Common myeloid progenitor, CD34-positive (primary cell): Measurements from ENCODE around the gene FYB1. TPM values are rescaled to one million over a fixed set of nuclear protein-coding genes. Genes with fewer than 3 reads are reported as not detected.

ENCODE experiments used
- CTCF ChIA-PET: fragments of 350-600 bp; sonication (Branson Sonifier 250); formaldehyde crosslinking; loops from one replicate; lab custom pipeline; 2021; ENCODE audit warnings: antibody characterized with exemption; lab: Charles Lee
- POLR2A ChIA-PET: fragments of 350-600 bp; sonication (Branson Sonifier 250); formaldehyde crosslinking; loops from one replicate; lab custom pipeline; 2021; ENCODE audit warnings: antibody characterized with exemption; lab: Charles Lee
- DNase-seq, 3 donors: peaks; one replicate each; pipeline versions ENCODE4 v3.0.0 to v3.0.0-alpha.2; 2013
- H3K27ac ChIP-seq, 2 experiments: 1 replicate in 1 of 2; 2 replicates in 1 of 2; pipeline ENCODE4 v1.7.0; 2013; ENCODE audit warnings: inconsistent platforms in 2 of 2, low read length in 2 of 2, mild to moderate bottlenecking in 2 of 2, low read depth in 1 of 2, moderate library complexity in 1 of 2; ENCODE audit not compliant: severe bottlenecking in 2 of 2, insufficient read depth in 1 of 2, poor library complexity in 1 of 2
- H3K27me3 ChIP-seq, 5 experiments: replicated peaks in 2 of 5; 1 replicate in 3 of 5; 2 replicates in 2 of 5; pipeline versions ENCODE4 v1.6.1 to v1.7.0; 2013; ENCODE audit warnings: low read length in 4 of 5, mild to moderate bottlenecking in 2 of 5, moderate library complexity in 2 of 5, inconsistent platforms in 1 of 5; ENCODE audit not compliant: insufficient read depth in 5 of 5, control insufficient read depth in 4 of 5
- H3K36me3 ChIP-seq, 4 experiments: 1 replicate in 2 of 4; 2 replicates in 2 of 4; pipeline versions ENCODE4 v1.6.1 to v1.7.0; 2013; ENCODE audit warnings: low read length in 3 of 4, control low read depth in 1 of 4, mild to moderate bottlenecking in 1 of 4; ENCODE audit not compliant: control insufficient read depth in 4 of 4, insufficient read depth in 4 of 4
- H3K4me1 ChIP-seq, 4 experiments: 1 replicate in 3 of 4; 2 replicates in 1 of 4; pipeline versions ENCODE4 v1.6.1 to v1.7.1; 2013; ENCODE audit warnings: low read length in 3 of 4, mild to moderate bottlenecking in 3 of 4, control low read depth in 1 of 4, inconsistent platforms in 1 of 4, moderate library complexity in 1 of 4; ENCODE audit not compliant: control insufficient read depth in 4 of 4, insufficient read depth in 4 of 4; ENCODE audit errors: control extremely low read depth in 1 of 4
- H3K4me3 ChIP-seq, 7 experiments: 1 replicate in 4 of 7; 2 replicates in 3 of 7; pipeline versions ENCODE4 v1.5.1 to v1.7.0; 2013; ENCODE audit warnings: mild to moderate bottlenecking in 7 of 7, low read length in 6 of 7, moderate library complexity in 6 of 7, inconsistent platforms in 2 of 7, low read depth in 2 of 7, control low read depth in 1 of 7; ENCODE audit not compliant: insufficient read depth in 4 of 7, control insufficient read depth in 1 of 7; ENCODE audit errors: extremely low read depth in 1 of 7
- H3K9me3 ChIP-seq, 5 experiments: 1 replicate in 4 of 5; 2 replicates in 1 of 5; pipeline versions ENCODE4 v1.6.1 to v1.7.1; 2013; ENCODE audit warnings: low read length in 4 of 5, mild to moderate bottlenecking in 2 of 5, inconsistent platforms in 1 of 5, low read depth in 1 of 5, moderate library complexity in 1 of 5; ENCODE audit not compliant: control insufficient read depth in 4 of 5, insufficient read depth in 2 of 5; ENCODE audit errors: control extremely low read depth in 1 of 5
- WGBS: methylation state at CpG from one replicate; pipeline ENCODE4 v1.1.5; 2013; ENCODE audit not compliant: insufficient coverage; 5-methylcytosine and 5-hydroxymethylcytosine counted together
- polyA plus RNA-seq: library from polyadenylated mRNA; unstranded; fragments of 120-200 nt; gene quantifications from one replicate; pipeline ENCODE4 v1.2.1, GENCODE V29; 2013

Gene FYB1
- 8.3 TPM for polyA plus RNA-seq

- 36% methylated on average over 4 of the region's 4 CpGs for WGBS
- H3K4me3 ChIP-seq = peak within 1 kb of the TSS in 5 of 7 experiments; percentile 8 to 50 (median 36)
- peaks cover 8 to 56% (median 23%) of the 10 kb centered on the region in 4 experiments for H3K4me1 ChIP-seq
- no peaks in the 10 kb centered on the region for H3K9me3 ChIP-seq
- peak; percentile 32 to 73 (median 73) for DNase-seq
- no peaks in the 10 kb centered on the region for H3K27me3 ChIP-seq
- ChIA-PET CTCF (interaction anchor here (0.8 to 4.8 kb wide), 10 partner anchors 10 to 154 kb away, joined by 3 to 90 read pairs (median 6); no protein-coding TSS in a partner anchor), POLR2A (no interaction called here)
- H3K36me3 ChIP-seq = no peaks in the 10 kb centered on the region
- H3K27ac ChIP-seq = no peak within 1 kb of the TSS
These were observed at the start of gene FYB1 for GRCh38 chr5:39219437-39219836. Gene FYB1, minus strand, starts transcription at chr5:39219563. Its CDS starts 16,603 bp downstream, at chr5:39202960.

GRCh38 chr5:39267186-39267585, 47.8 kb upstream of the FYB1 start:
- H3K36me3 ChIP-seq = no peaks in the 10 kb centered on the region
- ChIA-PET POLR2A (no interaction called here), CTCF (interaction anchor here (1.0 to 1.6 kb wide), 3 partner anchors 12 to 50 kb away, joined by 4 to 5 read pairs (median 5); no protein-coding TSS in a partner anchor)
- no peak for DNase-seq
- no CpG with 5 or more reads among the region's 2 CpGs for WGBS
- H3K27ac ChIP-seq = no peak overlapping the region
- H3K27me3 ChIP-seq = no peaks in the 10 kb centered on the region
- H3K4me1 ChIP-seq = peaks cover 8 to 46% (median 17%) of the 10 kb centered on the region in 4 experiments
- H3K4me3 ChIP-seq = no peak overlapping the region
- H3K9me3 ChIP-seq = no peaks in the 10 kb centered on the region

- ChIA-PET POLR2A (no interaction called here), CTCF (interaction anchor here (0.6 to 1.6 kb wide), 4 partner anchors 11 to 272 kb away, joined by 4 to 5 read pairs (median 4); no protein-coding TSS in a partner anchor)
- peaks cover 8 to 43% (median 16%) of the 10 kb centered on the region in 4 experiments for H3K4me1 ChIP-seq
- H3K27ac ChIP-seq = no peak overlapping the region
- WGBS = 0% methylated on average over 1 of the region's 2 CpGs
- no peak for DNase-seq
- no peaks in the 10 kb centered on the region for H3K27me3 ChIP-seq
- peak overlapping the region in 1 of 7 experiments; percentile 19 for H3K4me3 ChIP-seq
- H3K9me3 ChIP-seq = no peaks in the 10 kb centered on the region
- H3K36me3 ChIP-seq = no peaks in the 10 kb centered on the region
These were observed 47.1 kb upstream of the FYB1 start for GRCh38 chr5:39266442-39266841.

- WGBS = no CpG with 5 or more reads among the region's 1 CpG
- Histone ChIP-seq H3K4me3 (no peak overlapping the region), H3K27me3 (no peaks in the 10 kb centered on the region), H3K4me1 (peaks cover 4 to 26% (median 8%) of the 10 kb centered on the region in 4 experiments), H3K36me3 (no peaks in the 10 kb centered on the region), H3K27ac (no peak overlapping the region), H3K9me3 (no peaks in the 10 kb centered on the region)
- no peak for DNase-seq
- POLR2A ChIA-PET = no interaction called here
- CTCF ChIA-PET = interaction anchor here (0.9 to 2.3 kb wide), 4 partner anchors 10 to 89 kb away, joined by 3 to 9 read pairs (median 4); no protein-coding TSS in a partner anchor
These were observed 45.2 kb upstream of the FYB1 start for GRCh38 chr5:39264528-39264927.

GRCh38 chr5:39262981-39263380, 43.6 kb upstream of the FYB1 start:
- CTCF ChIA-PET = interaction anchor here (0.6 kb wide), 2 partner anchors 271 to 779 kb away, joined by 3 to 4 read pairs; no protein-coding TSS in a partner anchor
- H3K27ac ChIP-seq = no peak overlapping the region
- WGBS = 100% methylated on average over 2 of the region's 2 CpGs
- no peaks in the 10 kb centered on the region for H3K27me3 ChIP-seq
- DNase-seq = no peak
- H3K36me3 ChIP-seq = no peaks in the 10 kb centered on the region
- POLR2A ChIA-PET = interaction anchor here (0.7 kb wide), 1 partner anchor 150 kb away, joined by 4 read pairs; no protein-coding TSS in a partner anchor
- H3K4me3 ChIP-seq = no peak overlapping the region
- H3K9me3 ChIP-seq = no peaks in the 10 kb centered on the region
- peaks cover 4 to 19% (median 6%) of the 10 kb centered on the region in 4 experiments for H3K4me1 ChIP-seq

GRCh38 chr5:39260095-39260494, 40.7 kb upstream of the FYB1 start:
- Histone ChIP-seq H3K4me3 (no peak overlapping the region), H3K27ac (no peak overlapping the region), H3K9me3 (no peaks in the 10 kb centered on the region), H3K4me1 (peaks cover 0 to 15% (median 5%) of the 10 kb centered on the region in 4 experiments), H3K36me3 (no peaks in the 10 kb centered on the region), H3K27me3 (no peaks in the 10 kb centered on the region)
- DNase-seq = peak in 1 of 3 donors; percentile 33
- ChIA-PET POLR2A (no interaction called here), CTCF (interaction anchor here (1.0 to 1.2 kb wide), 4 partner anchors 8 to 43 kb away, joined by 3 to 5 read pairs (median 3); no protein-coding TSS in a partner anchor)

- 100% methylated on average over 2 of the region's 3 CpGs for WGBS
- Histone ChIP-seq H3K27me3 (no peaks in the 10 kb centered on the region), H3K4me3 (no peak overlapping the region), H3K9me3 (no peaks in the 10 kb centered on the region), H3K27ac (no peak overlapping the region), H3K4me1 (peaks cover 0 to 17% (median 5%) of the 10 kb centered on the region in 4 experiments), H3K36me3 (no peaks in the 10 kb centered on the region)
- CTCF ChIA-PET = interaction anchor here (0.6 to 2.6 kb wide), 3 partner anchors 12 to 70 kb away, joined by 4 to 11 read pairs (median 4); no protein-coding TSS in a partner anchor
- POLR2A ChIA-PET = no interaction called here
- no peak for DNase-seq
These were observed 38.2 kb upstream of the FYB1 start for GRCh38 chr5:39257554-39257953.
